GM18508 (cell line): ENCODE data around the gene COLEC12.

ENCODE experiments used
- ATAC-seq: cut with Tn5 transposase; IDR thresholded peaks from one replicate; pipeline ENCODE4 v1.9.1; 2021; ENCODE audit warnings: moderate number of reproducible peaks; ENCODE audit not compliant: insufficient read depth, unreplicated experiment

The COLEC12 gene

GRCh38 chr18:364256-364826 is 136.2 kb downstream of the COLEC12 start:
- ATAC-seq, result no peak

DNA sequence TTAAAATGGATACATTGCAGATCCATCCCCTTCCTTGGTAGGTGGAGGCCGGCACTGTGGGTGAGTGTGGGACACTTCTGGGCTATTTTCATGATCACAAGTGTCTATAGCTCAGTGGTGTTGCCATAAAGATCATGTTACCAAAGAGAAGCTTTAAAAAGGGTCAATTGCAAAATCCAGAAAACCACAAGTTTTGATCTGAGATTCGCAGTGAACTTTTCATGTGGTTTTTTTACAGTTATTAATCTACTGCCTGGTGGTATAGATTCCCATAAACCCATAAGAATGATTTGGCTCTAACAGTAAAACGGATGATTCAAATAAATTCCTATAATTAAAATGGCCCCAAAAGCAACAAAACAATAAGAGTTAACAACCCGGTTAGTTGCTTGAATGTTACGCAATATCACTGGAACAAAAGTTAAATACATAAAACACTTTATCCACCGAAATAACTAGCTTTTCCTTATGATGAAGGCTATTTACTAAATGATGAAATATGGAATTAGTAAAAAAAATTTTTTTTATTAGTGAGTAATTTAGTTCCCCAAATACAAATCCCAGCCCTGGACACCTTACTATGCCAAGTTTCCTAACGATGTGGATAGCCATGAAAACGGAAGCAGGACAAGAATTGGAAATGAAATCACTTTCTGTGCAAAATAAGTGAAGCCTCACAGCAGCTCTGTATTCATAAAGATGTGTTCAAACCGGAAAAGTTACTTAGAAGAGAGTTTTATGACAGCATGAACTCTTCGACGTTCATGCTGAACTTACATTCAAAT is 137.0 kb downstream of the COLEC12 start:
- ATAC-seq, result no peak

DNA sequence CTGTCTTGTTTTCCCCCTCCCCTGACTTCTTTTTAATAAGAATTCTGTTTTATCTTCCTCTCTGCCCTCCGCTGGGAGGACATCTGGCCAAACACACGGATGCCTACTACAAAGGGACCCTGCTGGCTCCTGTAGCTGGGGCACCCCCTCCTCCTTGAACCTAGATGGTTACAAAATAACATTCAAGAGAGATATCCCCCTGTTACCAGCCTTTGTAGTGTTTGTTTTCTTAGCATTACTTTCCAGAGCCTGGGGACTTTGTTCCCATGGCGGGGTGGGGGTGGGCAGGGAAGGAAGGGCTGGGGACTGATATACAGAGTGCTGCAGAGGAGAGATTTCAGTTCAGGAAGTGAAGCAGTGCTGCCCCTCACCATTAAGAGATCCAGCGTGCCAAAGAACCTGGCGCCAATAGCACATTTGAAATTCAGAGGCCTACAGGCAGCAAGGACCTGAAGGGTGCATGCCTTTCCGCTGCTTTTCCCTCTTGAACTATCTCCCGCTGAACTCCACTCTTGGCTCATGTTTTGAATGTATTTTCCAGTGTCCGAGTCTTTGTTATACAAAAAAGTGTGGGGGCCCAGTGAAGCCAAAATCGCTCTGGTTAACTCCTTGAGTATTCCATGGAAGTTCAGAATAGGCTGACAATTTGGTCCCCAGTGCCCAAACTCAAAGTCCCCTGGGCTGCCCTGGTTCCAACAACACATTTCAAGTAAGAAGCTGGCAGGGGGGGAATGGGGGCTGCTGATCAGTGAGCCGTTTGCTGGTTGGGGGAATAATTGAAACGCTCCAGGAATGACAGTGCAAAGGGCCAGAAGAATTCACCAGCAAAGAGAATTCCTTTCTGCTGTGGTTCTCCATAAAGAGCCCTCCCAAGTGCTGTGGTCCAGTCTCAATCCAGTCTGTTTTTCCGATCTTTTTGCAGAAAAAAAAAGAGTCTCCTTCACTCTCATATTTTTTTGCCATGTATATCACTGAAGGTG is 137.9 kb downstream of the COLEC12 start:
- ATAC-seq, result no peak

DNA sequence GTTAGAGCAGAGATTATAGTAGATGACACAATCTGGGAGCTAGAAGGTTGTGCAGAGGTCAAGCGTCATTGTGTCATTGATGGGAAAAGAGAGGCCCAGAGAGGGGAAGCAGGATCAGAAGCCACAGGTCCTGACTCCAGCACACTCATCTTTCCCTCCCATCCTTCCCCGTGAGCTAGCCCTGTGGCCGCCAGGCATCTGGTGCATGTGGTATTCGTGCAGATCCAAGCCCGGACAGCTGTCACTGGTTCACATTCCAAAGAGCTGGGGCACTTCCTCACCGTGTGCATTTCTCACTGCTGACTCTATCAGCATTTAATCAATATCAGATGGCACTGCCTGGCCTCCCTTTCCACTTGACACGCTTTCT is 138.6 kb downstream of the COLEC12 start:
- ATAC-seq, result no peak

- ATAC-seq, result no peak
These were observed 139.3 kb downstream of the COLEC12 start for GRCh38 chr18:361100-361732.

DNA sequence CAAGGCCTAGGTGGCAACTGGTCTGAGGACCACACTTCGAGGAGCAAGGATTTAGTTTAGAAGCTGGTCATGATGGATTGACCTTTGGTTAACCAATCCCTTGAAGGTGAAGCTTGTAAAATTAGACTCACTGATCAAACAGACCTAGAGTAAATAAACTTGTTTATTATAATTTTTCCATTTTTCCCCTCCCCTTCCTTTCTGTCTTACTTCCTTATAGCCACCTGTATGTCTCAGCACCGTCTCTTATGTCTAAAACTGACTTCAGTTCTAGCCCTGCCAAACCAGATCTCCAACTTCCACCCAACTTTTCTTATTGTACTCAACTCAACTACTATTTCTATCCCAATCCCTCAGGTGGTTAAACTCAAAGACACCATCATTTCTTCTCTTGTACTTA is 139.8 kb downstream of the COLEC12 start:
- no peak for ATAC-seq

DNA sequence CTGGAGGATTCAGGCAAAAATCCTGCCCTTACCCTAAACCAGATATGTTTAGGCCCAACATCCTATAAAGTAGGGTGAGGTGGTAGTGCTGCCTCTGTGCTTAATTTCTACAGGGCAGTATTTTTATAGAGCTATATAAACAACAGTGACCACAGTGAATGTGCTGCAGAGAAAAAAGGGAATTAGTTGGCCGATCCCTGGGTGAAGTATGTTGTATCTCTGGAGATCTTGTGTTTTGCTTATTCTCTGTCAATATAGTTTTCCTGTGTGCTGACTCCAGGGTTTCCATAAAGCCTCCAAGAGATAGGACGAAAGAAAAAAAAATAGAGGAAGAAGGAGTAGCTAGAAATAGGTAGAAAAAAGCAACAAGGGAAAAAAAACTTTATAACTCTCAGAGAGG is 143.7 kb downstream of the COLEC12 start:
- no peak for ATAC-seq

GRCh38 chr18:355678-356077 is 144.8 kb downstream of the COLEC12 start:
- no peak for ATAC-seq

- no peak for ATAC-seq
These were observed 146.0 kb downstream of the COLEC12 start for GRCh38 chr18:354471-354870.

DNA sequence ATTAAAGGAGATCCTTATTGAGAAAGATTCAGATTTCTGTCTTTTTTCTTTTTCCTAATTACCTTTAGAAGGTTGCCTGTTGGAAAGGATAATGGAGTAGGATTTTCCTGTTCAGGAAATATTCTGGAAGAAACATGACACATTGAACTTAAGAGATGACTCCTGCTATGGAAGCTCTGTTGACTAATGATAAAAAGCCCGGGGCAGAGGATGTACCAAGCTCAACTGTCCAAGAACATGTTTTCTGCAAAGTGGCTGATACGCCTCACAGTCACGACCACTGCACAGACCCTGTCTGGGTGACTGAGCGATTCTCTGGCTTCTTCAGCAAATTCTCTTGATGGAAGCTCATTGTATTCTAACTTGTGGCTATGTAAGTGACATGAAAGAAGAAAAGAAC is 146.5 kb downstream of the COLEC12 start:
- no peak for ATAC-seq

DNA sequence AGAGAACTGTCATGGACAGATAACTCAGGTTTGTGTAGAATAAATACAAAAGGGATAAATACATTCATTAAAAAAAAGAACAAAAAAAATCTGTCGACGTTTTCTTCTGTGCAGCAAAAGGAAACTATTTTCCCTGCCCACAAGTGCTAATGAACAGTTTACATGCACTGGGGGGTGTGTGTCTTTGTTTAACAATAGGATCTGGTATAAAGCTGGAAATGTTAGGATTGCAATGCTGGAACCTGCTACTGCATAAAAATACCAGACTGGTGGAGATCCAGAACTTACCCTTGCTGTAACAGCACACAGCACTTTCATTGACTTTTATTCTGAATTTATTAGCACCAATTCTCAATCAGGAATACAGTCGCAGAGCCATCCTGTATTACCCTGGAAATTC is 148.1 kb downstream of the COLEC12 start:
- no peak for ATAC-seq

GRCh38 chr18:350953-351572 is 149.4 kb downstream of the COLEC12 start:
- ATAC-seq, result no peak

DNA sequence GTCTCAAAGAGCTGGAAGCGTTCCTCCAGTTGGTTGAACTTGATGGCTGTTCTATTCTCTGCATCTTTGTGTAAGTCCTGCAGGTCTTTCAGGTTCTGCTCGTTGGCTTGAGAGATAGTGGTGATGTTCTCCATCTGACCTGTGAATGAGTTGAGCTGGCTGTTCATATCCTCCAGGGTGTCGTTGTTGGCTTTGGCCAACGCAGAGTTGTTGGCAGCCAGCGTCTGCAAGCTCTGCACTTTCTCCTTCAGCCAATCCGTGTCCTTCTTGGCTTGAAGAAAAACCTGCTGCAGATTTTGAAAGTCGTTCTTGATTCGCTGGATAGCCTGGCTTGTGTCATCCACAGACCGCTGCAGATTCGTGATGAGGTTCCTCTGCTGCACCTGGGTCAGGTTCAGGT is 153.9 kb downstream of the COLEC12 start:
- no peak for ATAC-seq

GRCh38 chr18:341102-341501 is 159.4 kb downstream of the COLEC12 start:
- no peak for ATAC-seq

- no peak for ATAC-seq
These were observed 160.5 kb downstream of the COLEC12 start for GRCh38 chr18:340044-340443.

DNA sequence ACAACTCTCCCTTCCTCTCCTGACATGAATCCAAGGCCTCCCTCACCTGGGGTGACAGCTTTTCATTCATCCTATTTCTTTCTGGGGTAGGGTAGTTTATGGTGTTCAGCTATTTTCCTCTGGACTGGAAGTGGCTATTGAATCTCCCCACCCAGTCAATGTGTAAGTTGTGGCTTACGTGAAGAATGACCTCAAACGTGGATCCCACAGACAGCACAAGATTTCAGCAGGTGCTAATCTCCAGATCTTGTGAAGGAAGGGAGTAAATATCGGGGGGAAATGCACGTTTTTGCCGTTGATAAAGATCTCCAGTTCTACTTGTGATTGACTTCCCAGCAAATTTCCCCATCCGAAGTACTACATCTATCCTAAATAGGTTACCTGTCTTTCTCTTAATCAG is 161.3 kb downstream of the COLEC12 start:
- no peak for ATAC-seq

DNA sequence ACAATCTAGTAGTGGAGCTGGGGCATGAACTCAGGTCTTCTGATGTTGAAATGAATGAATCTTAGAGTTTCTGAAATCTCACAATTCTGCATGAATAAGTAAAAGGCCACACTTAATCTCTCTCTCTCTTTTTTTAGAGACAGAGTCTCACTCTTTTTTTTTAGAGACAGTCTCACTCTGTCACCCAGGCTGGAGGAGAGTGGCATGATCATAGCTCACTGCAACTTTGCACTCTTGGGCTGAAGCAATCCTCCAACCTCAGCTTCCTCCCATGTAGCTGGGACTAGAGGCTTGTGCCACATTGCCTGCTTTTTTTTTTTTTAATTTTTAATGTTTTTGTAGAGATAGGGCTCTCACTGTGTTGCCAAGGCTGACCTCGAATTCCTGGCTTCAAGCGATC is 163.8 kb downstream of the COLEC12 start:
- no peak for ATAC-seq

DNA sequence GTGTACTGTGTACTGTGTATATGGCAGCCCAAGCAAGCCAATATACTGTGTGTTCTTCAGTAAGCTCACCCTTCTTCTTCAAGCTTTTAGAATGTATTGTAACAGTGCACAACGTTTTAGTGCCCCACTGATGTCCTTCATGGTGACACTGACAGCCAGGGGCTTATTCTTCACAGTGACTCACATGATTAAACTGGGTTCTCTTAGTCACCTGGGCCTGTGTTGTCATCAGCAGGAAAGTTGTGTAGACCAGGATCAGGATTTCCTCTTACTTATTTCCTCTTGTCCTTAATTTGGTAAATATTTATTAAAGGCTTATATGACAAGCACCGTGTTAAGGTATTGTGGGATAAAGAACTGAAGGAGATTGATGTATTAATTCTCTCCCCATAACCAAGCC is 164.8 kb downstream of the COLEC12 start:
- ATAC-seq, result no peak

DNA sequence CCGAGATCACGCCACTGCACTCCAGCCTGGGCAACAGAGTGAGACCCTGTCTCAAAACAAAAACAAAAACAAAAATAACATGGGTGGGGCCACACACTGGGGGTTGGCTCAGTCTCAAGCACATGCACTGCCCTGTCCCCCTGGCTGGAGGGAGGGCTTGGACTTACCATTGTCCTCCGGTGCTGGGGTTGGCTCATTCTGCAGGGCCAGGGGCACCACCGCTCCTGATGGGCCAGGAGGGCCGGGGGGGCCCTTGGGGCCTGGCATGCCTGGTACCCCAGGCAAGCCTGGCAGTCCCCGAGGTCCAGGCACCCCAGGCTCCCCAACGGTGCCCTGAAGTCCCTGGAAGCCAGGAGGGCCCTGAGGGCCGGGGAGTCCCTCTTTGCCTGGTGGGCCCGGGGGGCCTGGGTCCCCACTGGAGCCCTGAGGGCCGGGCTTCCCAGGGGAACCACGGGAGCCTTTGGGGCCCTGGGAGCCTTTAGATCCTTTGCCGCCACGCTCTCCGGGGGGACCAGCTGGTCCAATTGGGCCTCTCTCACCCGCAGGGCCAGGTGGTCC is 165.8 kb downstream of the COLEC12 start:
- ATAC-seq, result no peak
